ENCODE results near the gene ATP11A. TPM values are rescaled to one million over a fixed set of nuclear protein-coding genes. Genes with fewer than 3 reads are reported as not detected.

Gene ATP11A
- total RNA-seq, 1 experiment from 2014 or later, result 80.4 TPM

- H4K20me1 ChIP-seq (ENCODE audit: insufficient read depth), result no peaks in the 10 kb centered on the region
- RAD21 ChIA-PET (ENCODE audit: low non-redundant PET in 1 of 2, low total read pairs in 2 of 2, uncharacterized antibody in 2 of 2, unreplicated experiment in 2 of 2), result no interaction called here
- no peak for DNase-seq (ENCODE audit: low read depth, low spot score)
- H3K27me3 ChIP-seq (ENCODE audit: insufficient read depth, low read length), result no peaks in the 10 kb centered on the region
- H3K4me1 ChIP-seq (ENCODE audit: control insufficient read depth in 1 of 2, insufficient read depth in 2 of 2, low read length in 2 of 2), result peaks cover 0 to 5% of the 10 kb centered on the region in 2 experiments; a peak in 3 of 4 replicates
- no peak overlapping the region for H3K4me3 ChIP-seq (replicated peaks in 1 of 2; ENCODE audit: low read depth in 1 of 2, low read length in 2 of 2)
- H3K36me3 ChIP-seq (ENCODE audit: control insufficient read depth in 1 of 2, insufficient read depth in 2 of 2, low read length in 2 of 2), result no peaks in the 10 kb centered on the region
- H3K9ac ChIP-seq (ENCODE audit: low read length), result no peak overlapping the region
- peak; percentile 33 for ATAC-seq
- no peaks in the 10 kb centered on the region for H3K9me2 ChIP-seq (ENCODE audit: insufficient read depth)
- POLR2A ChIA-PET, result no interaction called here
- no peak overlapping the region for H3K27ac ChIP-seq (ENCODE audit: low read depth, low read length)
- BruUV-seq (replicated peaks), result no TSS peak
- TF ChIP-seq CBX3 (IDR thresholded peaks at IDR 0.05; ENCODE audit: low read depth), result no peak
- TF ChIP-seq CEBPB (IDR thresholded peaks at IDR 0.05; ENCODE audit: low read depth), result no peak
- no peak for TF ChIP-seq SP1 (IDR thresholded peaks at IDR 0.05; ENCODE audit: low read depth)
- no peak for TF ChIP-seq POLR2A (IDR thresholded peaks at IDR 0.05; ENCODE audit: borderline replicate concordance, extremely low read depth, insufficient read depth, insufficient read length)
- TF ChIP-seq ZBTB33 (IDR thresholded peaks at IDR 0.05; ENCODE audit: extremely low read depth, insufficient replicate concordance, low read length), result no peak
- TF ChIP-seq CTCF (IDR thresholded peaks at IDR 0.05 in 2 of 3, conservative IDR thresholded peaks at IDR 0.05 in 1 of 3; ENCODE audit: borderline replicate concordance in 1 of 3, insufficient read depth in 1 of 3, low read depth in 2 of 3, low read length in 2 of 3), result no peak
- no peak for TF ChIP-seq ZNF274 (IDR thresholded peaks at IDR 0.05; ENCODE audit: low read depth, low read length)
- H3K4me2 ChIP-seq (ENCODE audit: low read length), result no peak overlapping the region
- peaks cover 11% of the 10 kb centered on the region; the same call in 1 of the 2 replicates for H3K79me2 ChIP-seq (ENCODE audit: insufficient read depth, low read length)
- H3K9me3 ChIP-seq (ENCODE audit: control insufficient read depth in 1 of 2, insufficient read depth in 1 of 2, low read depth in 1 of 2, low read length in 2 of 2), result no peaks in the 10 kb centered on the region
- CTCF ChIA-PET, result no interaction called here
- intact Hi-C loops (cut with micrococcal nuclease), result no loop called here
- H2AFZ ChIP-seq (ENCODE audit: low read depth, low read length, poor library complexity, severe bottlenecking), result no peak overlapping the region
These were observed 79.1 kb downstream of the ATP11A start for GRCh38 chr13:112768795-112769481.

All from HCT116 (cell line).